GM18909 (cell line): Measurements from ENCODE around the gene SCAANT1.

Source experiments
- ATAC-seq: cut with Tn5 transposase; IDR thresholded peaks from one replicate; pipeline ENCODE4 v1.9.1; 2021; ENCODE audit warnings: mild to moderate bottlenecking; ENCODE audit not compliant: unreplicated experiment, poor library complexity

SCAANT1 gene

GRCh38 chr3:63911873-63912767, at the start of gene SCAANT1:
Gene SCAANT1 (minus strand): TSS chr3:63912383.
- ATAC-seq: peak; percentile 80

- ATAC-seq: peak; percentile 82
These were observed 49.7 kb upstream of the SCAANT1 start for GRCh38 chr3:63961891-63962290.

GRCh38 chr3:63960048-63960711, 48.0 kb upstream of the SCAANT1 start:
- ATAC-seq: no peak

DNA sequence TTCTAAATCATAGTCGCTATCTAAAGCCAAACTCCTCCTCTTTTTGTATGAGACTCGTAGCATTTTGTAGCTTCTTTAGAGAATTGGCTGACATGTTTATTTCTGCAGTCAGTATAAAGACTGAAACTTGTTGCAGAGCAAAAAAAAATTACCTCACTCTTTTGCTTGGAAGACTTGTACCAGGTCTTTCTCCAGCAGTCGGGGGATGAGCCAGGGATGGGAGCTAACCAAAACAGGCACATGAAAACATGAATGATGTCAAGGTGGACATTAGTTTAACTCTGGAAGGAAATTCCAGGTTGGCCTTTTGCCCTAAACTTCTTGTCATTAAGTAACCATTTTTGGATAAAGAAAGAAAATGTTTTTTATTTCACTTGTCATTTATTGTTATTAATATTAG, 47.0 kb upstream of the SCAANT1 start:
- no peak for ATAC-seq

- no peak for ATAC-seq
These were observed 43.8 kb upstream of the SCAANT1 start for GRCh38 chr3:63955830-63956545.

GRCh38 chr3:63955036-63955650, 43.0 kb upstream of the SCAANT1 start:
- ATAC-seq: no peak

DNA sequence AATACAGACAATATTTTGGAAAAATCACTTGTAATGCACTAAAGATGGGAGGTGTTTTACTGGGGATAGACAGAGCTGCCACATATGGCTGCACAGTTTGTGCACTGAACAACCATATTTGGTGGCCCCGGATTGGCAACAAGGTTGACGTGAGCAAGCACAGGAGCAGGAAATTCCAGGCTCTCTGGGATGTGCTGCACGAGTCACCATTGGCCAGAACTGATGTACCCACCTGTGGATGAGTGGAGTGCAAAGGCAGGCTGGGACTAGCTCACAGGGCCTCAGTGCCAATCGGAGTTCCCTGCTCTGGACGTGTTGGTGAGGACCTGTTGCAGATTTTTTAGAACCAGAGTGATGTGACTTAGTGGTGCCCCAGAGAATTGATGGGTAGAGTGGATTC, 42.0 kb upstream of the SCAANT1 start:
- ATAC-seq: no peak

DNA sequence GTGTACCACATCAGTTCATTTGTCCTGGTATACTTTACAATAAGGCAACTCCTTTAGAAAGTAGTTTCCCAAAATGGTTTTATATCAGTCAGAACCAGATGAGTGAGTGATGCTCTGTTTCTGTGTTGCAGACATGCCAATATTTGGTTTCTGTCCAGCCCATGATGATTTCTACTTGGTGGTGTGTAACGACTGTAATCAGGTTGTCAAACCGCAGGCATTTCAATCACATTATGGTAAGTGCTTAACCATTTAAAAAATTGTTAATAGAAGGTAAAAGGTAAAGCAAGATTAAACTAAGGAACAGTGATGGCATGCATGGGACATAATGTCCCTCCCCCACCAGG, 40.0 kb upstream of the SCAANT1 start:
- no peak for ATAC-seq

DNA sequence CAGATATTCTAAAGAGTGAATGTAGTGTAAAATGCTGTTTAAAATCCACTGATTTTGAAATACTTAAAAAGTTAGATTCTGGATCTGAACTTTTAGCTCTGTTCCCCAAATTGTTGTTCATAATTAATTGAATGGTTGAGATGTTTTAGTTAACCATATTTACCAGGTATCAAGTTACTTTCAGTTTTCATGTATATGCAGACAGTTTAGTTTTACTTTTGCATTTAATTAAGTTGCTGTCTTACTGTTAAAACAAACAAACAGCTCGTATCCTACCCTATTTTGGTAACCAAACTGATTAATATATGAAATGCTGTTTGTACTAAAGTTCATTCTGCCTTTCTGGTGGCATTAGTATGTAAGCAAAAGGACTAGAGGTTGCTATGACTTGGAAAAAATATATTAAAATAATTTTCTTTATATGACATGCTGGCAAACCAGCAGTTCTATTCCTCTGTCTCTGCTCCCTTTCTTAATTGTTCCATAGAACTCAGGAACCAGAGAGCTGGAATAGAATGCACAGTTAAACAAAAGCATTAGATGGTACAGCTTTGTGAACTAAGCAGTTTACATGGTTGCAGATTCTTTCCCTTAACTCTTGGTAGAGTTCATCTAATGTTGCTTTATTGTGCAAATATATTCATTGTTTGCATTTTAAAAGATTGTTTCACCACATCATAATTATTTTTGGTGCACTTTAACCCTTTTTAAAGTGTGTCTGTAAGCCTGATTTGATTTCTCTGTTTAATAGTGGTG, 39.5 kb upstream of the SCAANT1 start:
- peak; percentile 49 for ATAC-seq

GRCh38 chr3:63950698-63951097, 38.5 kb upstream of the SCAANT1 start:
- no peak for ATAC-seq

- no peak for ATAC-seq
These were observed 36.8 kb upstream of the SCAANT1 start for GRCh38 chr3:63949005-63949404.

DNA sequence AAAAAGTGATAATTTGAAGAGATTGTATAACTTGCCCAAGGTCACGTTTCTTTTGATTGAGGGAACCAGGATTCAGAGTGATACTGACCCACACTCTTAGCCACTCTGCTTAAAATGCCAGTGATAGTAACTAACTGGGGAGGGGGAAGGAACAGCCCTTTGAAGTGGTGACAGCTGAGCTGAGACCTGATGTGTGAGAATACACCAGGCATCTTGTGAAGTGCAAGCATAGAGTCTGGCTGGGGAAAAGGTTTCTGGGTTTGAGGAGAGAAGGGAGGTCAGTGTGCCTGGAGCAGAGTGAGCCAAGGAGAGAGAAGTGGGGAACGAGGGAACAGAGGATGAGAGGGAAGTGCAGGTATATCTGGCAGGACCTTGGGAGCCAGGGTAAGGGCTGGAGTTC, 35.4 kb upstream of the SCAANT1 start:
- ATAC-seq: no peak

DNA sequence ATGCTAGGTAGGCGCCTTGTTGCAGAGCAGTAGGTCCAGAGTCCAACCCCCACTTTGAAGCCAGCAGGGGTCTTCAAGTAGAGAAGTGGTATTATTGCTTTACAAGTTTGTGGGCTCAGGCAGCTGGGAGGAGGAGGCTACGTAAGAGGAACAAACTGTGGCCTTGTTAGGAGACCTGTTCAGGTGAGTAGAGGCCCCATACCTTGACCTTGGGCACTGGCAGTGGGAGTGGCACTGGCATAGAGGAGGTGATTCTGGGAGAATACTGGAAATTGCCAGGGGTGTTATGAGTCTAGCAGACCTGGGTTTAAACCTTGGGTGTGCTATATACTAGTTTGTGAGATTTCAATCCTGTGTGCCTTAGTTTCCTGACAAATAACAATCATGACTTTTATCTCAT, 34.6 kb upstream of the SCAANT1 start:
- no peak for ATAC-seq

GRCh38 chr3:63945558-63946096, 33.4 kb upstream of the SCAANT1 start:
- ATAC-seq: no peak

- ATAC-seq: no peak
These were observed 31.5 kb upstream of the SCAANT1 start for GRCh38 chr3:63943678-63944077.

DNA sequence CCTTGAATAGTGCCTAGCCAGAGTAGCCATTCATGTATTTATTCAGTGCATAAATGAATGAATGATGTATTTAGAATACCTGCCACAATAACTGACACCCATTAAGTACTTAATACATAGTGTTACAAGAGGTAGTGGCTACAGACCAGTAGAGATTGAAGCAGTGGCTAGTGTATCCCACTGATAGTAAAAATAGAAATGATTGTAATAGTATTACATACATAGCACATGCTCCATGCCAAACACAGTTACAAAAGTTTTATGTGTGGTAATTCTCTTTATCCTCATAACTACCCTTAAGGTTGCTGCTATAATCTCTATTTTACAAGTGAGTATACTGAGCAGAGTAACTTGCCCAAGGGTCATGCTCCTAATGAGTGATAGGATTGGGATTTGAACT, 30.3 kb upstream of the SCAANT1 start:
- no peak for ATAC-seq

GRCh38 chr3:63940389-63940757, 28.2 kb upstream of the SCAANT1 start:
- no peak for ATAC-seq

- ATAC-seq: peak; percentile 67
These were observed 25.8 kb upstream of the SCAANT1 start for GRCh38 chr3:63937661-63938651.

DNA sequence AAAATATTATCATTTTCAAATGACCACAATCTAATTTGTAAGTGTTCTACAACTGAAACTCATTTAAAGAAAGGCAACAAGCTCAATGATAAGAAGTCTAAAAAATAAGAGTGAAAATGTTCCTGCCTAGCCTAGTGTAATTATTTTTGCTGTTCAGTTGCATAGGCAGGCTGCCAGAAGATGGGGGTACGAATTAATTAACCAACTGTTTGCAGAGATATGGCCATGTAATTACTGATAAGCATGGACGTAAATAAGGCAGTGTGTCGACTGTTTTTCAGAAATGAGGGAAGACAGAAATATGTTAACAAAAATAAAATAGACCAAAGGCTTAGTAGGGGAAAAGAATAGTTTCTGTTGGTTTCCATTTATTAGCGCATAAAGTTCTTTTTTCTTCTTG, 24.7 kb upstream of the SCAANT1 start:
- no peak for ATAC-seq
